SIG-M5 (cell line): ENCODE results near the gene DCBLD2.
A peak's percentile ranks its signal among the peaks of the same experiment; 100 is the strongest.

Experiments
- DNase-seq: peaks from one replicate; lab custom pipeline; 2025; lab: John Stamatoyannopoulos, UW

Gene DCBLD2

DNA sequence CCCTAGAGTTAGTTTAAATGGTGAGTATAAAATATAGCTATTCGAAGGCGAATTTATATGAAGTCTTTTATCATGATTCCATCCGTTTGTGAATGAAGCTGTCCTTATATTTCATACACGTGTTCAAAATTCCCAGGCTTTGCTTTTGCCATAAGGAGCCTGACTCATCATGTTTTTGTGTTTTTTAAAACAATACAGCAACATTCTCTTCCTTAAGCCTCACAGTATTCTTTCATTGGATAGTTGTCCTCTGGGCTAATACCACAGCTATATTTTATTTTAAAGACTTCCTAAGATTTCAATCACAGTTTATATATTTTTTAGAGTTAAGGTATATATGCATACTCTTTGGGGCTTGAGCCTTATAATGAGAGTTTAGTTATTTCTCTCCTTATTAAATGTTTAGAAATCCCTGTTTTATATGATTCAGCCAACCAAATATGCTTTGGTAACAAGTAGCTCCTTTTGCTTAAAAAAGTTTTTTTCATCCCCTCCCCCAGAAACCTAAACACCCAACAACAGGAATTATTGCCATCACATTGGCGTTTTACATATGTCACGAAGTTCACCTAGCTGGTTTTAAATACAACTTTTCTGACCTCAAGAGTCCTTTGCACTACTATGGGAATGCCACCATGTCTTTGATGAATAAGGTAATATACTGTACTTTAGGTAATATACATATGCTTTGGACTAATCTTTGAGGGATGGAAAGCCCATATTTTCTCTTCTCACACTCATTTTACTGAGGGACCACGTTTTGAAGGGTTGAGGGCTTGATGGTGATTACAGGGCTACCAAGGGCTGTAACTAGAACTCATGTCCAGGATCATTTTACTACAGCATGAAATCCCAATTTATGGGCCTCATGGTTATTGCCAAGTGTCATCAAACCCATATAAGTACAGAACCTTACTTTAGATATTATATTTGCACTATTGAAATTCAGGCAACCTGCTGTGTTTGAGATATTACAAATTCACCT lies 109.9 kb downstream of the DCBLD2 start:
- no peak for DNase-seq

DNA sequence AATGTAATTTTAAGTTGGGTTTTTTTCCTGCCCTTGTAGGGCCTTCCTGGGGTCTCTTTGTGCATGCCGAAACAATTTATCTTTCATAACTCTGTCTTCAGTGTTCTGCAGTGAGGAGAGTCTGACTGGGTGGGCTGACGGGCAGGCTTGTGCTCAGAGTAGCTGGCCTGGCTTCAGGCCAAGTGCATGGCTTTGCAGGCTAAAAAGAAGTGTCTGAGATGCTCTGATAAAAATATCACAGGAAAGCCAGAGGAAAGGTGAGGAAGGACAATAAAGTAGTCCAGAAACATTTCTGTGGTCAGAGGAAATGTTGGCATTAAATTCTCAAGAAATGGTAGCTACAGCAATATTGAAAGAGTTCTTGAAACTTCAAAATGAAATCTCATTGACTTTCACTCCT lies 112.8 kb downstream of the DCBLD2 start:
- DNase-seq, result no peak

DNA sequence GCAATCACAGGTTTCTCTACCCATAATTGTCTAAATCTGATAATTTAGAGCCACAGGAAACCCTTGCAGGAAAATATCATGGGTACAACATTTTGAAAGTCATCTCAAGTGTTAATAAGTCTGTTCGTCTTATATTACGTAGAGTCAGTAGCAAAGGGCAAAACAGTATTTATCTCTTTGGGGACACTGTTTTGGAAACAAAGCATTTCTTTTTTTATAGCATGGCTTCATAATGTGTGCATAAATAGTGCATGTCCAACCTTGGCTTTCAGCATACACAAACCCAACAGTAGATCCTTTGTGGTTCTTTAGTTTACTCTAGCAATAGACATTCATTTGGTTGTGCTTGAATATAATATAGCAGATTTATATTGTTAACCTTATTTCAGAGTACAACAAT lies 114.3 kb downstream of the DCBLD2 start:
- no peak for DNase-seq

- DNase-seq, result peak; percentile 73
Observed at GRCh38 chr3:98786364-98787006, 115.0 kb downstream of the DCBLD2 start.

- DNase-seq, result peak; percentile 57
Observed at GRCh38 chr3:98784666-98785600, 116.6 kb downstream of the DCBLD2 start.

- DNase-seq, result no peak
Observed at GRCh38 chr3:98784042-98784441, 117.5 kb downstream of the DCBLD2 start.

- no peak for DNase-seq
Observed at GRCh38 chr3:98782824-98783500, 118.5 kb downstream of the DCBLD2 start.

DNA sequence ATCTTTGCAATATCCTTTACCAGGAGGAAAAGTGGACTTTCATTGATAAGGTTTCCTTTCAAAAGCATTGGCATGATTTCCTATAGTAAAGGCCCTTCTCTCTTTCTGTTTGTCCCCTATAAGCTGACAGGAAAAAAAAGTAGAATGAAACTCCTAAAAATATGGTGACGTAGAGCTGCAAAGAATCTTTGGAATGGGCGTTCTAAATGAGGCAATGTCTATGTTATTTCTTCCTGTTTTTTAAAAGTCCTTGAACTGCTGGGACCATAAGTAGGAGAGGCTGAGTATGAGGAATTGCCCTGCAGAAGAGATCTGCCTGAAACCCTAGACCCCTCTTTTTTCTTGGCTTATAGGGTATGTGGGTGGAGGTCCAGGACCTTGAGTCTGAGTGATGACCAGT lies 121.2 kb downstream of the DCBLD2 start:
- DNase-seq, result no peak

GRCh38 chr3:98779541-98780335 lies 121.8 kb downstream of the DCBLD2 start:
- DNase-seq, result no peak

- DNase-seq, result peak; percentile 49
Observed at GRCh38 chr3:98778852-98779413, 122.6 kb downstream of the DCBLD2 start.

- peak; percentile 60 for DNase-seq
Observed at GRCh38 chr3:98778383-98778782, 123.1 kb downstream of the DCBLD2 start.

GRCh38 chr3:98777801-98778220 lies 123.7 kb downstream of the DCBLD2 start:
- no peak for DNase-seq

GRCh38 chr3:98777286-98777685 lies 124.2 kb downstream of the DCBLD2 start:
- DNase-seq, result no peak

DNA sequence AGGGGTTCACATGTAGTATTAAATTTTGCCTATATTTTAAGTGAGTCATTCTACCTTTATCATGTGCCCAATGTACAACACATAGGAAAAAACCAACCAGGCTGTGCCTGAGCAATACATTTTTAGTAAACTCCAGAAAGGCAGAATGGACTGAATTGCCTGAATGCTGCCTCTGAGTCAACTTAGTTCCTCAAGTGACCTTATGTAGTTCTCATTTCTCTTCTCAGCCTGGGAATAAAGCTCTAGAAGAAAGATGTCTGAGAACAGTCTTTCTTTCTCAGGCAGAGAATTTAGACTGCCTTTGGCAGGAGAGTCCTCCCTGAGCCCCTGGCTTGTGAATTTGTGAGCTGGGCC lies 125.4 kb downstream of the DCBLD2 start:
- DNase-seq, result no peak

DNA sequence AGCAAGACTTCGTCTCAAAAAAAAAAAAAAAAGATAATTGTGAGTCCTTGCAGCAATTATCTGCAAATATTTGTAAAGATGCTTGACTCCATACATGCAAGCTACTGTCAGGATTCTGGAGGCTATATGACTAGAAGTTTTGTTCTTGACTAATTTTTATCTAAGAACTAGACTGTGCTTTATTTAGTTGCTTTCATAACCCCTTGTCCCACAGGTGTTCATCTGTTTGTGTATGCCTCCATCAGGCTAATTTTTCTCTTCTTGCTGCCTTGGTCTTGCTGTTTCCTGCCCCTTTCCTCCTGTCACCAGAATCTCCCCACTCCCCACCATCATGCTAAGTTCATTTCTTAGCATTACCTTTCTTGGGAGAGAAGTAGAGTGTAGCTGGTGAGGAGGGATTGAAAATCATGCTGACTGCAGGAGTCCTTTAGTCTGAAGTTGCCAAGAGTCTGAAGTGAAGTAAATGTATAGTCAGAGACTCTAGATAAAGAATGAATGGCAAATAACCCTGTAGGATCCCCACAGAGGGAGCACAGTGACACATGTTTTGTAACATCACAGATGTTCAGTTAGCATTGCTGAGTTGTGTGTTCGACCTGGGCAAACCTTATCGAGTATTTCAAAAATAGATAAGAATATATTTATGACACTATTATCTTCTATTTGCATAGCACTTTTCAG lies 125.9 kb downstream of the DCBLD2 start:
- no peak for DNase-seq

- DNase-seq, result no peak
Observed at GRCh38 chr3:98772022-98772421, 129.5 kb downstream of the DCBLD2 start.

DNA sequence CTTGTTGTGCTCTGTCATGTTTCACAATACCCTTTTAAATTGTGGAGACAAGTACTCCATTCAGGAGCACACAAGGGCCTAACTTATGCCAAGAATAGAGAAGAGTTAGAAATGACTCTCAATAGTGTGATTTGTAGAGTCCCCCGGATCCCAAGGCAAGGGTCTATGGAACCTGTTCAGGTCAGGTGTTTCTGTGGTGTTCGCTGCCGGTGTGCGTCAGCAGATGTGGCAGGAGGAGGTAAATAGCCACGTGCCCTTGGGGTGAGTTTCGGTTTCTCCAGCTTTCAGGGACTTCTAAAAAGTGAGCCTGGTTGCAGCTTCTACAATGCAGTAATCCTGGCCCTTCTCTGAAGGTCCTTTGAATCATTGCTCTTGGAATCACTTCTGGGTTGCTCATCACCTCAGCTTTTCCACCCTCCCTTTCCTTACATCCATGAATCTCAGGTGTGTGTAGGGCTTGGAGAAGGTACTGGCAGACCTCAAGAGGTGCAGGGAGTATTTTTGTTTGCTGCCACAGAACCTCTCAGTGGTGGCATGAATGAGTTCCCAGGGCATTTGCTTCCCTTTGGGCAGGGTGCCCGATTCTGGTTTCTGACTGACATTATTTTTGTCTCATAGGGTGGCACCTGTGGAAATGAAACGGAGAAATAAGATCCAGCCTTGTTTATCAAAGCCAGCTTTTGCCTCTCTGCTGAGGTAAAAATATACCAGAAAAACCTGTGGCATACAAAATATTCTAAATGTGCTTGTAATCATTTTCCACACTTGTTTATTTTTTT lies 131.0 kb downstream of the DCBLD2 start:
- no peak for DNase-seq

GRCh38 chr3:98769448-98769847 lies 132.0 kb downstream of the DCBLD2 start:
- no peak for DNase-seq

GRCh38 chr3:98768961-98769360 lies 132.5 kb downstream of the DCBLD2 start:
- DNase-seq, result no peak
